Measurements from ENCODE around the gene STEAP1B. TPM values are rescaled to one million over a fixed set of nuclear protein-coding genes. Genes with fewer than 3 reads are reported as not detected.
"Not testable (repeated sequence)": the region's sequence is repeated elsewhere in the genome, so short reads cannot be mapped to it uniquely, and the experiment has no call there.

STEAP1B gene
- polyA plus RNA-seq, 6 donors from 2014 or later, result 5.3 to 37.3 (median 30.2) TPM

- H3K27ac Mint-ChIP-seq, result peak overlapping the region; percentile 9 to 76 (median 64)
- ATAC-seq (ENCODE audit: low read depth in 2 of 2) (no peak), DNase-seq (no peak)
- H3K4me3 Mint-ChIP-seq, result peak overlapping the region in 7 of 8 donors; percentile 9 to 88 (median 25)
- H3K4me1 Mint-ChIP-seq, result peaks cover 48 to 85% (median 77%) of the 10 kb centered on the region in 3 donors
- no peaks in the 10 kb centered on the region for H3K27me3 Mint-ChIP-seq
- H3K36me3 Mint-ChIP-seq, result no peaks in the 10 kb centered on the region
- H3K9me3 Mint-ChIP-seq, result peaks cover 0 to 9% (median 1%) of the 10 kb centered on the region in 7 donors
Observed at GRCh38 chr7:22443370-22444180, 56.4 kb downstream of the STEAP1B start.

GRCh38 chr7:22442882-22443369 lies 57.1 kb downstream of the STEAP1B start:
- Mint-ChIP-seq H3K27me3 (no peaks in the 10 kb centered on the region), H3K4me1 (peaks cover 53 to 87% (median 80%) of the 10 kb centered on the region in 3 donors), H3K4me3 (peak overlapping the region in 1 of 8 donors; percentile 17), H3K27ac (peak overlapping the region; percentile 9 to 77 (median 45)), H3K9me3 (peaks cover 0 to 9% (median 4%) of the 10 kb centered on the region in 7 donors), H3K36me3 (peaks cover 5% of the 10 kb centered on the region in 2 donors)
- ATAC-seq (ENCODE audit: low read depth in 2 of 2) (no peak), DNase-seq (no peak)

GRCh38 chr7:22442187-22442881 lies 57.7 kb downstream of the STEAP1B start:
- Mint-ChIP-seq H3K27me3 (no peaks in the 10 kb centered on the region), H3K9me3 (peaks cover 0 to 9% (median 4%) of the 10 kb centered on the region in 7 donors), H3K4me3 (no peak overlapping the region), H3K4me1 (peaks cover 53 to 89% (median 82%) of the 10 kb centered on the region in 3 donors), H3K36me3 (peaks cover 8 to 11% of the 10 kb centered on the region in 2 donors), H3K27ac (peak overlapping the region; percentile 7 to 84 (median 38))
- no peak for DNase-seq
- ATAC-seq (ENCODE audit: low read depth in 2 of 2), result no peak

GRCh38 chr7:22441157-22441556 lies 58.8 kb downstream of the STEAP1B start:
- DNase-seq, result no peak
- H3K27ac Mint-ChIP-seq, result peak overlapping the region in 2 of 6 donors; percentile 9 to 12
- no peak for ATAC-seq (ENCODE audit: low read depth in 2 of 2)
- H3K27me3 Mint-ChIP-seq, result no peaks in the 10 kb centered on the region
- peaks cover 8 to 11% of the 10 kb centered on the region in 2 donors for H3K36me3 Mint-ChIP-seq
- H3K4me1 Mint-ChIP-seq, result peaks cover 61 to 81% (median 76%) of the 10 kb centered on the region in 3 donors
- H3K9me3 Mint-ChIP-seq, result peaks cover 0 to 12% (median 6%) of the 10 kb centered on the region in 7 donors
- H3K4me3 Mint-ChIP-seq, result no peak overlapping the region

GRCh38 chr7:22438994-22439393 lies 61.0 kb downstream of the STEAP1B start:
- Mint-ChIP-seq H3K4me3 (peak overlapping the region in 6 of 8 donors; percentile 2 to 64 (median 36)), H3K9me3 (peaks cover 0 to 12% (median 6%) of the 10 kb centered on the region in 7 donors), H3K36me3 (peaks cover 8 to 11% of the 10 kb centered on the region in 2 donors), H3K27ac (peak overlapping the region in 5 of 6 donors; percentile 27 to 84 (median 64)), H3K27me3 (no peaks in the 10 kb centered on the region), H3K4me1 (peaks cover 54 to 70% (median 67%) of the 10 kb centered on the region in 3 donors)
- DNase-seq, result peak; percentile 26
- peak; percentile 82 to 83 for ATAC-seq (ENCODE audit: low read depth in 2 of 2)

GRCh38 chr7:22436552-22436951 lies 63.4 kb downstream of the STEAP1B start:
- Mint-ChIP-seq H3K9me3 (peaks cover 0 to 12% (median 6%) of the 10 kb centered on the region in 7 donors), H3K4me1 (peaks cover 33 to 46% (median 42%) of the 10 kb centered on the region in 3 donors), H3K36me3 (peaks cover 8 to 11% of the 10 kb centered on the region in 2 donors)
- not testable (repeated sequence) for ATAC-seq (ENCODE audit: low read depth in 2 of 2); DNase-seq; H3K4me3 Mint-ChIP-seq; H3K27ac Mint-ChIP-seq; H3K27me3 Mint-ChIP-seq

GRCh38 chr7:22435720-22436119 lies 64.3 kb downstream of the STEAP1B start:
- H3K27ac Mint-ChIP-seq, result peak overlapping the region in 3 of 6 donors; percentile 12 to 36 (median 26)
- H3K27me3 Mint-ChIP-seq, result no peaks in the 10 kb centered on the region
- H3K9me3 Mint-ChIP-seq, result peaks cover 0 to 12% (median 5%) of the 10 kb centered on the region in 7 donors
- H3K4me1 Mint-ChIP-seq, result peaks cover 28 to 41% (median 39%) of the 10 kb centered on the region in 3 donors
- H3K4me3 Mint-ChIP-seq, result peak overlapping the region in 2 of 8 donors; percentile 28 to 77
- ATAC-seq (ENCODE audit: low read depth in 2 of 2) (no peak), DNase-seq (no peak)
- H3K36me3 Mint-ChIP-seq, result peaks cover 8 to 17% of the 10 kb centered on the region in 2 donors

- peak in 1 of 2 donors; percentile 24 for ATAC-seq (ENCODE audit: low read depth in 2 of 2)
- Mint-ChIP-seq H3K4me3 (peak overlapping the region in 6 of 8 donors; percentile 28 to 65 (median 50)), H3K27ac (peak overlapping the region in 3 of 6 donors; percentile 26 to 91 (median 36)), H3K27me3 (no peaks in the 10 kb centered on the region), H3K4me1 (peaks cover 28 to 39% (median 39%) of the 10 kb centered on the region in 3 donors), H3K9me3 (peaks cover 0 to 12% (median 5%) of the 10 kb centered on the region in 7 donors), H3K36me3 (peaks cover 8 to 17% of the 10 kb centered on the region in 2 donors)
- DNase-seq, result no peak
Observed at GRCh38 chr7:22435105-22435504, 64.9 kb downstream of the STEAP1B start.

GRCh38 chr7:22433710-22434460 lies 66.1 kb downstream of the STEAP1B start:
- Mint-ChIP-seq H3K4me1 (peaks cover 27 to 28% (median 28%) of the 10 kb centered on the region in 3 donors), H3K36me3 (peaks cover 8 to 17% of the 10 kb centered on the region in 2 donors), H3K27ac (peak overlapping the region in 1 of 6 donors; percentile 65), H3K4me3 (no peak overlapping the region), H3K27me3 (no peaks in the 10 kb centered on the region), H3K9me3 (peaks cover 0 to 7% (median 0%) of the 10 kb centered on the region in 7 donors)
- ATAC-seq (ENCODE audit: low read depth in 2 of 2) (no peak), DNase-seq (no peak)

GRCh38 chr7:22433165-22433700 lies 66.8 kb downstream of the STEAP1B start:
- H3K27me3 Mint-ChIP-seq; ATAC-seq (ENCODE audit: low read depth in 2 of 2); DNase-seq; H3K9me3 Mint-ChIP-seq; H3K4me3 Mint-ChIP-seq: not testable (repeated sequence)
- Mint-ChIP-seq H3K36me3 (peaks cover 6 to 15% of the 10 kb centered on the region in 2 donors), H3K27ac (peak overlapping the region in 3 of 6 donors; percentile 4 to 78 (median 77)), H3K4me1 (peaks cover 21 to 24% (median 21%) of the 10 kb centered on the region in 3 donors)

GRCh38 chr7:22432203-22432718 lies 67.7 kb downstream of the STEAP1B start:
- Mint-ChIP-seq H3K4me3 (no peak overlapping the region), H3K4me1 (peaks cover 14 to 22% (median 16%) of the 10 kb centered on the region in 3 donors), H3K27me3 (no peaks in the 10 kb centered on the region), H3K27ac (no peak overlapping the region), H3K36me3 (peaks cover 0 to 6% of the 10 kb centered on the region in 2 donors), H3K9me3 (peaks cover 0 to 7% (median 0%) of the 10 kb centered on the region in 7 donors)
- no peak for ATAC-seq (ENCODE audit: low read depth in 2 of 2)
- no peak for DNase-seq

- Mint-ChIP-seq H3K36me3 (peaks cover 6 to 9% of the 10 kb centered on the region in 2 donors), H3K4me3 (no peak overlapping the region), H3K4me1 (peaks cover 22 to 25% (median 23%) of the 10 kb centered on the region in 3 donors), H3K27ac (peak overlapping the region in 1 of 6 donors; percentile 71), H3K27me3 (no peaks in the 10 kb centered on the region), H3K9me3 (peaks cover 0 to 2% (median 0%) of the 10 kb centered on the region in 7 donors)
- DNase-seq (no peak), ATAC-seq (ENCODE audit: low read depth in 2 of 2) (no peak)
Observed at GRCh38 chr7:22430457-22430856, 69.5 kb downstream of the STEAP1B start.
